ENCODE results near the gene GGACT. TPM values are rescaled to one million over a fixed set of nuclear protein-coding genes. Genes with fewer than 3 reads are reported as not detected.

The GGACT gene
- total RNA-seq, 2 experiments from 2014 or later: 2.4 to 2.9 TPM

- H3K4me3 ChIP-seq (ENCODE audit: low read length): no peak overlapping the region
- no peaks in the 10 kb centered on the region for H3K27me3 ChIP-seq (ENCODE audit: control insufficient read depth in 1 of 2, insufficient read depth in 2 of 2, low read length in 2 of 2)
- TF ChIP-seq, protein P1, sequence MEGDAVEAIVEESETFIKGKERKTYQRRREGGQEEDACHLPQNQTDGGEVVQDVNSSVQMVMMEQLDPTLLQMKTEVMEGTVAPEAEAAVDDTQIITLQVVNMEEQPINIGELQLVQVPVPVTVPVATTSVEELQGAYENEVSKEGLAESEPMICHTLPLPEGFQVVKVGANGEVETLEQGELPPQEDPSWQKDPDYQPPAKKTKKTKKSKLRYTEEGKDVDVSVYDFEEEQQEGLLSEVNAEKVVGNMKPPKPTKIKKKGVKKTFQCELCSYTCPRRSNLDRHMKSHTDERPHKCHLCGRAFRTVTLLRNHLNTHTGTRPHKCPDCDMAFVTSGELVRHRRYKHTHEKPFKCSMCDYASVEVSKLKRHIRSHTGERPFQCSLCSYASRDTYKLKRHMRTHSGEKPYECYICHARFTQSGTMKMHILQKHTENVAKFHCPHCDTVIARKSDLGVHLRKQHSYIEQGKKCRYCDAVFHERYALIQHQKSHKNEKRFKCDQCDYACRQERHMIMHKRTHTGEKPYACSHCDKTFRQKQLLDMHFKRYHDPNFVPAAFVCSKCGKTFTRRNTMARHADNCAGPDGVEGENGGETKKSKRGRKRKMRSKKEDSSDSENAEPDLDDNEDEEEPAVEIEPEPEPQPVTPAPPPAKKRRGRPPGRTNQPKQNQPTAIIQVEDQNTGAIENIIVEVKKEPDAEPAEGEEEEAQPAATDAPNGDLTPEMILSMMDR (IDR thresholded peaks at IDR 0.05): no peak
- no peaks in the 10 kb centered on the region for H3K9me3 Mint-ChIP-seq
- ATAC-seq (ENCODE audit: poor library complexity) (no peak), DNase-seq (no peak)
- no peak overlapping the region for H3K4me3 Mint-ChIP-seq
- H3K4me1 Mint-ChIP-seq (ENCODE audit: low read depth): peaks cover 49% of the 10 kb centered on the region
- ChIA-PET POLR2A (interaction anchor here (1.3 kb wide), 1 partner anchor 886 kb away, joined by 4 read pairs; no protein-coding TSS in a partner anchor), CTCF (interaction anchor here (0.8 kb wide), 1 partner anchor 31 kb away, joined by 3 read pairs; no protein-coding TSS in a partner anchor)
- H3K4me1 ChIP-seq (ENCODE audit: insufficient read depth, low read length): peaks cover 3% of the 10 kb centered on the region
- H3K9me3 ChIP-seq (ENCODE audit: control insufficient read depth in 1 of 2, insufficient read depth in 1 of 2, low read length in 2 of 2): no peaks in the 10 kb centered on the region
- no peak overlapping the region for H3K27ac ChIP-seq (ENCODE audit: low read depth in 1 of 2, low read length in 2 of 2)
- intact Hi-C loops (cut with DNase I, micrococcal nuclease): loop anchor here (1.0 to 10.0 kb wide), 2 partner anchors 886 to 887 kb away; no protein-coding TSS in a partner anchor
- no peaks in the 10 kb centered on the region for H3K36me3 Mint-ChIP-seq (ENCODE audit: low read depth)
- no peak overlapping the region for H3K27ac Mint-ChIP-seq
- H3K27me3 Mint-ChIP-seq: no peaks in the 10 kb centered on the region
- peaks cover 5% of the 10 kb centered on the region for H3K36me3 ChIP-seq (ENCODE audit: insufficient read depth, low read length)
Observed at GRCh38 chr13:100541897-100542825, 46.4 kb downstream of the GGACT start.

- Histone ChIP-seq H3K4me3 (ENCODE audit: low read length) (no peak overlapping the region), H3K27me3 (ENCODE audit: control insufficient read depth in 1 of 2, insufficient read depth in 2 of 2, low read length in 2 of 2) (no peaks in the 10 kb centered on the region), H3K36me3 (ENCODE audit: insufficient read depth, low read length) (peaks cover 5% of the 10 kb centered on the region), H3K9me3 (ENCODE audit: control insufficient read depth in 1 of 2, insufficient read depth in 1 of 2, low read length in 2 of 2) (no peaks in the 10 kb centered on the region), H3K4me1 (ENCODE audit: insufficient read depth, low read length) (peaks cover 3% of the 10 kb centered on the region), H3K27ac (ENCODE audit: low read depth in 1 of 2, low read length in 2 of 2) (no peak overlapping the region)
- Mint-ChIP-seq H3K27me3 (no peaks in the 10 kb centered on the region), H3K4me1 (ENCODE audit: low read depth) (peaks cover 53% of the 10 kb centered on the region), H3K4me3 (no peak overlapping the region), H3K36me3 (ENCODE audit: low read depth) (no peaks in the 10 kb centered on the region), H3K27ac (no peak overlapping the region), H3K9me3 (no peaks in the 10 kb centered on the region)
- intact Hi-C loops (cut with DNase I, micrococcal nuclease): loop anchor here in 1 of 2 experiments (10.0 kb wide), 1 partner anchor 886 kb away; no protein-coding TSS in a partner anchor
- ATAC-seq (ENCODE audit: poor library complexity) (no peak), DNase-seq (no peak)
- ChIA-PET POLR2A (interaction anchor here (1.3 kb wide), 1 partner anchor 884 kb away, joined by 4 read pairs; no protein-coding TSS in a partner anchor), CTCF (no interaction called here)
- TF ChIP-seq, protein P1 (IDR thresholded peaks at IDR 0.05): no peak
Observed at GRCh38 chr13:100540621-100541020, 48.0 kb downstream of the GGACT start.

DNA sequence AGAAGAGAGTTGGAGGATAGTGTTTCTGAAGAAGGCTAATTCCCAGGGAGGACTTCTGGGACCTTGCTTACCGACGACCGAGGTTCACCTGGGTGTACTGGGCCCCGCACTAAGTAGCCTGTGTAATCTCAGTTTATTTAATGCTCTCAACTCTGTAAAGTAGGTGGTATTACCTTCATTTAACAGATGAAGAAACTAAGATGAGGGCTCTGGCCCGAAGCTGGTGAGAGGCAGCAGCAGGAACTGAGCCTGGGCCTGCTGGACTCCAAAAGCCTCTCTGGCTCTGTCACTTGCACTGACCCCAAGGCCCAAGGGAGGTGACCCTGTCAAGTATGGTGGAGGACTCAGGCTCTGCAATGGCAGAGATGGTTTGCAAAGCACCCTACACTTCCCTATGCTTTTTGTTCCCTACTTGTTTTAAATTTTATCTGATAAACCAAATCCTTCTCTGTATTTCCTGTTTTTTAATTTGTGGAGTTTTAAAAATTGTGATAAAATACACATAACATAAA lies 50.6 kb downstream of the GGACT start:
- Mint-ChIP-seq H3K36me3 (ENCODE audit: low read depth) (no peaks in the 10 kb centered on the region), H3K9me3 (no peaks in the 10 kb centered on the region), H3K4me1 (ENCODE audit: low read depth) (peaks cover 53% of the 10 kb centered on the region), H3K27me3 (no peaks in the 10 kb centered on the region), H3K27ac (peak overlapping the region; percentile 13), H3K4me3 (peak overlapping the region; percentile 28)
- Histone ChIP-seq H3K4me1 (ENCODE audit: insufficient read depth, low read length) (peaks cover 3% of the 10 kb centered on the region), H3K4me3 (ENCODE audit: low read length) (no peak overlapping the region), H3K27me3 (ENCODE audit: control insufficient read depth in 1 of 2, insufficient read depth in 2 of 2, low read length in 2 of 2) (no peaks in the 10 kb centered on the region), H3K27ac (ENCODE audit: low read depth in 1 of 2, low read length in 2 of 2) (no peak overlapping the region), H3K9me3 (ENCODE audit: control insufficient read depth in 1 of 2, insufficient read depth in 1 of 2, low read length in 2 of 2) (peaks cover 0 to 3% of the 10 kb centered on the region in 2 experiments), H3K36me3 (ENCODE audit: insufficient read depth, low read length) (peaks cover 5% of the 10 kb centered on the region)
- DNase-seq (no peak), ATAC-seq (ENCODE audit: poor library complexity) (no peak)
- TF ChIP-seq, protein P1 (IDR thresholded peaks at IDR 0.05): no peak
- intact Hi-C loops (cut with DNase I, micrococcal nuclease): no loop called here
- ChIA-PET POLR2A (no interaction called here), CTCF (no interaction called here)

All from CD4-positive, alpha-beta T cell (primary cell).